BJ (cell line): ENCODE results near the gene SPARC. TPM values are rescaled to one million over a fixed set of nuclear protein-coding genes. Genes with fewer than 3 reads are reported as not detected.

Experiments used
- CTCF ChIA-PET: fragments of 350-600 bp; formaldehyde crosslinking; extraction: SDS; loops from one replicate; lab custom pipeline; 2021; ENCODE audit warnings: antibody characterized with exemption, inconsistent platforms; lab: Yijun Ruan, JAX
- POLR2A ChIA-PET: fragments of 300-600 bp; sonication (Branson Sonifier 250); formaldehyde crosslinking; extraction: SDS; loops from one replicate; lab custom pipeline; 2021; ENCODE audit warnings: antibody characterized with exemption; lab: Charles Lee
- DNase-seq: peaks from one replicate; pipeline ENCODE4 v3.0.0-alpha.2; 2011; ENCODE audit warnings: low read depth
- H3K27me3 ChIP-seq: 2 replicates; pipeline ENCODE4 v1.6.0; 2011; ENCODE audit warnings: low read length; ENCODE audit not compliant: control insufficient read depth, insufficient read depth
- H3K36me3 ChIP-seq: 2 replicates; pipeline ENCODE4 v1.5.1; 2011; ENCODE audit warnings: low read length; ENCODE audit not compliant: control insufficient read depth, insufficient read depth
- H3K4me3 ChIP-seq: 2 replicates; pipeline ENCODE4 v1.5.1; 2011; ENCODE audit warnings: low read depth, mild to moderate bottlenecking, control low read depth, low read length
- polyA plus RNA-seq: library from polyadenylated mRNA; depleted of rRNA; stranded (reverse); fragments of >200 nt; gene quantifications from 2 replicates; pipeline ENCODE4 v1.2.3, GENCODE V29; 2011
- TF ChIP-seq, protein P1 (sequence below): IDR thresholded peaks from 2 replicates; pipeline ENCODE4 v1.5.1; 2011; ENCODE audit warnings: low read depth, mild to moderate bottlenecking, control low read depth, inconsistent platforms, low read length, moderate library complexity; ENCODE audit not compliant: insufficient read depth

Gene SPARC
- polyA plus RNA-seq, 1 experiment = 17,277 TPM

- CTCF ChIA-PET = interaction anchor here (0.8 kb wide), 1 partner anchor 10 kb away, joined by 3 read pairs; no protein-coding TSS in a partner anchor
- POLR2A ChIA-PET = no interaction called here
- Histone ChIP-seq H3K27me3 (peaks cover 3% of the 10 kb centered on the region; the same call in 1 of the 2 replicates), H3K36me3 (no peaks in the 10 kb centered on the region), H3K4me3 (no peak overlapping the region)
- no peak for DNase-seq
- TF ChIP-seq, protein P1, sequence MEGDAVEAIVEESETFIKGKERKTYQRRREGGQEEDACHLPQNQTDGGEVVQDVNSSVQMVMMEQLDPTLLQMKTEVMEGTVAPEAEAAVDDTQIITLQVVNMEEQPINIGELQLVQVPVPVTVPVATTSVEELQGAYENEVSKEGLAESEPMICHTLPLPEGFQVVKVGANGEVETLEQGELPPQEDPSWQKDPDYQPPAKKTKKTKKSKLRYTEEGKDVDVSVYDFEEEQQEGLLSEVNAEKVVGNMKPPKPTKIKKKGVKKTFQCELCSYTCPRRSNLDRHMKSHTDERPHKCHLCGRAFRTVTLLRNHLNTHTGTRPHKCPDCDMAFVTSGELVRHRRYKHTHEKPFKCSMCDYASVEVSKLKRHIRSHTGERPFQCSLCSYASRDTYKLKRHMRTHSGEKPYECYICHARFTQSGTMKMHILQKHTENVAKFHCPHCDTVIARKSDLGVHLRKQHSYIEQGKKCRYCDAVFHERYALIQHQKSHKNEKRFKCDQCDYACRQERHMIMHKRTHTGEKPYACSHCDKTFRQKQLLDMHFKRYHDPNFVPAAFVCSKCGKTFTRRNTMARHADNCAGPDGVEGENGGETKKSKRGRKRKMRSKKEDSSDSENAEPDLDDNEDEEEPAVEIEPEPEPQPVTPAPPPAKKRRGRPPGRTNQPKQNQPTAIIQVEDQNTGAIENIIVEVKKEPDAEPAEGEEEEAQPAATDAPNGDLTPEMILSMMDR = no peak
These were observed 59.1 kb downstream of the SPARC start for GRCh38 chr5:151627650-151628049.

GRCh38 chr5:151625285-151625684, 61.4 kb downstream of the SPARC start:
- ChIA-PET CTCF (no interaction called here), POLR2A (no interaction called here)
- no peak for DNase-seq
- TF ChIP-seq, protein P1 = no peak
- Histone ChIP-seq H3K4me3 (no peak overlapping the region), H3K36me3 (no peaks in the 10 kb centered on the region), H3K27me3 (peaks cover 7% of the 10 kb centered on the region; the same call in 1 of the 2 replicates)

- no peak for DNase-seq
- Histone ChIP-seq H3K4me3 (no peak overlapping the region), H3K36me3 (no peaks in the 10 kb centered on the region), H3K27me3 (peaks cover 7% of the 10 kb centered on the region; the same call in 1 of the 2 replicates)
- ChIA-PET CTCF (no interaction called here), POLR2A (no interaction called here)
- TF ChIP-seq, protein P1 = no peak
These were observed 62.2 kb downstream of the SPARC start for GRCh38 chr5:151624476-151624875.

- CTCF ChIA-PET = interaction anchor here (1.1 kb wide), 1 partner anchor 11 kb away, joined by 3 read pairs; no protein-coding TSS in a partner anchor
These were observed 64.2 kb downstream of the SPARC start for GRCh38 chr5:151622367-151623088.

DNA sequence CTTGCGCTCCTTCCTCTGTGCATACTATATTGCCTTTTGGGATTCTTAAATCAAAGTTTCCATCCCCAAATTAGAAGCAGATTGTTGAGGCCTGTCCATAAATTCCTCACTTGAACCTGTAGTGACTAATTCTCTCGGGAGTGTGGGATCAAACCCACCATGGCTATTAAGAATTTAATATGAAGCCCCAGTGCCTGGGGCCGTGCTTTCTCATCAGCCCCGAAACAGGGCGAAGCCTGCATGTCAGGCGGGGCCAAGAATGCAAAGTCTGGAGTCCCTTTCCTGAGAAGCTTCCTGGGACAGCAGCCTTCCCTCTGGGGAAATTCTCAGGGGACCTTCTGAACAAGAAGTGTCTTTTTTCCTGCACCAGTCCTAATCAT, 66.3 kb downstream of the SPARC start:
- ChIA-PET POLR2A (no interaction called here), CTCF (no interaction called here)
- no peak overlapping the region for H3K4me3 ChIP-seq
- no peaks in the 10 kb centered on the region for H3K36me3 ChIP-seq
- H3K27me3 ChIP-seq = peaks cover 7% of the 10 kb centered on the region; the same call in 1 of the 2 replicates
- TF ChIP-seq, protein P1 = no peak
- no peak for DNase-seq

More at GRCh38 chr5:151622367-151623088, 64.2 kb downstream of the SPARC start:
- DNase-seq = no peak
- no peak overlapping the region for H3K4me3 ChIP-seq
- POLR2A ChIA-PET = no interaction called here
- TF ChIP-seq, protein P1 = no peak
- H3K27me3 ChIP-seq = peaks cover 7% of the 10 kb centered on the region; the same call in 1 of the 2 replicates
- no peaks in the 10 kb centered on the region for H3K36me3 ChIP-seq
